ENCODE measurements around the gene XBP1. TPM values are rescaled to one million over a fixed set of nuclear protein-coding genes. Genes with fewer than 3 reads are reported as not detected.

XBP1 gene
- total RNA-seq, 1 donor from 2014 or later: 216 TPM

DNA sequence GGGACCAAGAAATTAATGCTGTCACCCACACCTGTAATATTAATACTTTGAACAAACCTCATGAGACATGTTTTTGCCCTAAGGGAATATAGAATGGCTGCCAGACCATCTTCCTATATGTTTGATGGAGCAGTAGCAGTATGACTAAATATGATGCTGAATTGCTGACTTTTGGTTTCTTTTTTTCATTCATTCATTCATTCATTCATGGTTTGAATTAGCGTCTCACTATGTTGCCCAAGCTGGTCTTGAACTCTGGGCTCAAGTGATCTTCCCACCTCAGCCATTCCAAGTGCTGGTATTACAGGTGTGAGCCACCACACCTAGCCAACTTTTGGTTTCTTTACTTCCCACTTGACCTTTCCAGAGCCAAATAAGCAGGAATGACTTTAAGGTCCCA is 20.1 kb downstream of the XBP1 start:
- no peak overlapping the region for H3K27ac ChIP-seq
- H3K4me1 ChIP-seq: peaks cover 49% of the 10 kb centered on the region
- no peak for DNase-seq
- H3K4me3 ChIP-seq: no peak overlapping the region
- H3K27me3 ChIP-seq (ENCODE audit: low read depth): no peaks in the 10 kb centered on the region
- peaks cover 89% of the 10 kb centered on the region for H3K36me3 ChIP-seq
- no peaks in the 10 kb centered on the region for H3K9me3 ChIP-seq
- no peak for ATAC-seq
- TF ChIP-seq CTCF (IDR thresholded peaks at IDR 0.05): no peak
- intact Hi-C loops (cut with DNase I): no loop called here

GRCh38 chr22:28779833-28780232 is 20.5 kb downstream of the XBP1 start:
- ATAC-seq: peak in 1 of 2 donors; percentile 42
- no peak for DNase-seq
- Histone ChIP-seq H3K9me3 (no peaks in the 10 kb centered on the region), H3K27ac (no peak overlapping the region), H3K27me3 (ENCODE audit: low read depth) (no peaks in the 10 kb centered on the region), H3K4me3 (no peak overlapping the region), H3K36me3 (peaks cover 89% of the 10 kb centered on the region), H3K4me1 (peaks cover 48% of the 10 kb centered on the region)
- intact Hi-C loops (cut with DNase I): no loop called here
- TF ChIP-seq CTCF (IDR thresholded peaks at IDR 0.05): no peak

DNA sequence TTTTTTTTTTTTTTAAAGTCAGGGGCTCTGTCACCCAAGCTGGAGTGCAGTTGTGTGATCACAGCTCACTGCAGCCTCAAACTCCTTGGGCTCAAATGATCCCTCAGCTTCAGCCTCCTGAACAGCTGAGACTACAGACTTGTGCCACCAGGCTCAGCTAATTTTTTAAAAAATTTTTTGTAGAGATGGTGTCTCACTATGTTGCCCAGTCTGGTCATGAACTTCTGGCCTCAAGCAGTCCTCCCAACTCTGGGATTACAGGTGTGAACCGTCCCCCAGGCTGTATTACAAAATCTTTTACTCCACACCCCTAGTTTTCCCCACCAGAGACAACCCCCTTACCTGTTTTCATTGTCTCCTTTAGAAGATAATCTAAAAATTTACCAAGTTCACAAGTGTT is 26.0 kb downstream of the XBP1 start:
- Histone ChIP-seq H3K27ac (no peak overlapping the region), H3K36me3 (peaks cover 43% of the 10 kb centered on the region), H3K27me3 (ENCODE audit: low read depth) (no peaks in the 10 kb centered on the region), H3K4me3 (peak overlapping the region; percentile 83), H3K4me1 (peaks cover 32% of the 10 kb centered on the region), H3K9me3 (no peaks in the 10 kb centered on the region)
- TF ChIP-seq CTCF (IDR thresholded peaks at IDR 0.05): no peak
- intact Hi-C loops (cut with DNase I): no loop called here
- no peak for DNase-seq
- ATAC-seq: no peak

- intact Hi-C loops (cut with DNase I): no loop called here
- Histone ChIP-seq H3K9me3 (peaks cover 6% of the 10 kb centered on the region), H3K4me3 (peak overlapping the region; percentile 83), H3K27me3 (ENCODE audit: low read depth) (no peaks in the 10 kb centered on the region), H3K27ac (peak overlapping the region; percentile 97), H3K36me3 (peaks cover 40% of the 10 kb centered on the region), H3K4me1 (peaks cover 23% of the 10 kb centered on the region)
- TF ChIP-seq CTCF (IDR thresholded peaks at IDR 0.05): no peak
- DNase-seq (no peak), ATAC-seq (no peak)
Measured at GRCh38 chr22:28773461-28773867, 26.9 kb downstream of the XBP1 start.

GRCh38 chr22:28772633-28773460 is 27.5 kb downstream of the XBP1 start, which contains the start of gene CCDC117:
CCDC117 (plus strand) TSS chr22:28772695; CDS start chr22:28772850, 155 bp downstream.
- peak; percentile 97 to 98 for ATAC-seq
- peak within 1 kb of the TSS; percentile 83 for H3K4me3 ChIP-seq
- intact Hi-C loops (cut with DNase I): no loop called here
- peak; percentile 97 for DNase-seq
- no peak for TF ChIP-seq CTCF (IDR thresholded peaks at IDR 0.05)
- peaks cover 6% of the 10 kb centered on the region for H3K9me3 ChIP-seq
- peaks cover 34% of the 10 kb centered on the region for H3K36me3 ChIP-seq
- peaks cover 20% of the 10 kb centered on the region for H3K4me1 ChIP-seq
- peak within 1 kb of the TSS; percentile 97 for H3K27ac ChIP-seq
- H3K27me3 ChIP-seq (ENCODE audit: low read depth): no peaks in the 10 kb centered on the region
